DOHH2 (cell line): ENCODE measurements around the gene CPNE5.

Experiments
- EZH2phosphoT487 ChIP-seq: fragments of 200-600 bp; sonication (generic); IDR thresholded peaks from 2 replicates; pipeline ENCODE4 v1.6.1; 2017; ENCODE audit warnings: borderline replicate concordance, mild to moderate bottlenecking, antibody characterized with exemption, low read length, moderate library complexity, mixed read lengths
- TF ChIP-seq, protein P1 (sequence below): fragments of 200-600 bp; sonication (generic); IDR thresholded peaks from one replicate; pipeline ENCODE4 v1.5.1; 2014; ENCODE audit warnings: antibody characterized with exemption, mild to moderate bottlenecking, low read depth, low read length; ENCODE audit not compliant: poor library complexity, severe bottlenecking

DNA sequence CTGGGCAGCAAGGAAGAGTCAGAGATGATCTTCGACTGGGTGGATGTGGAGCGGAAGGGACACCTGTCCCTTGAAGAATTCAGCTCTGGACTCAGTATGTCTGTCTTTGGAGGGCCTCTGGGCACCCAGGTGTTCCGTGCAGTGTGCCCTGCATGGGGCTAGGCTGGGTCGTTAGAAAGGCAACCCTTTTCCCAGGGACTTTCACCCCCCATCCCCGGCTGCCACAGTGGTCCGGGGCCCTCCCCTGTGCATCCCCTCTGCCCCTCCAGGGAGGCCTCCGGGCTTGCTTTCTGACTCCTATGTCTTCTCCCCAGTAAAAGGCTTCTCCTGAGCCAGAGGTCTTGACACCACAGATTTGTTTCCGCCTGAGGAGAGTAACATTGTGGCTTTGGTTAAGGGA, 125.4 kb downstream of the CPNE5 start:
- TF ChIP-seq, protein P1, sequence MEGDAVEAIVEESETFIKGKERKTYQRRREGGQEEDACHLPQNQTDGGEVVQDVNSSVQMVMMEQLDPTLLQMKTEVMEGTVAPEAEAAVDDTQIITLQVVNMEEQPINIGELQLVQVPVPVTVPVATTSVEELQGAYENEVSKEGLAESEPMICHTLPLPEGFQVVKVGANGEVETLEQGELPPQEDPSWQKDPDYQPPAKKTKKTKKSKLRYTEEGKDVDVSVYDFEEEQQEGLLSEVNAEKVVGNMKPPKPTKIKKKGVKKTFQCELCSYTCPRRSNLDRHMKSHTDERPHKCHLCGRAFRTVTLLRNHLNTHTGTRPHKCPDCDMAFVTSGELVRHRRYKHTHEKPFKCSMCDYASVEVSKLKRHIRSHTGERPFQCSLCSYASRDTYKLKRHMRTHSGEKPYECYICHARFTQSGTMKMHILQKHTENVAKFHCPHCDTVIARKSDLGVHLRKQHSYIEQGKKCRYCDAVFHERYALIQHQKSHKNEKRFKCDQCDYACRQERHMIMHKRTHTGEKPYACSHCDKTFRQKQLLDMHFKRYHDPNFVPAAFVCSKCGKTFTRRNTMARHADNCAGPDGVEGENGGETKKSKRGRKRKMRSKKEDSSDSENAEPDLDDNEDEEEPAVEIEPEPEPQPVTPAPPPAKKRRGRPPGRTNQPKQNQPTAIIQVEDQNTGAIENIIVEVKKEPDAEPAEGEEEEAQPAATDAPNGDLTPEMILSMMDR, result no peak
- no peak for TF ChIP-seq EZH2phosphoT487
